Fibroblast of mammary gland (primary cell): ENCODE results near the gene MECP2.
A peak's percentile ranks its signal among the peaks of the same experiment; 100 is the strongest.

Experiments
- DNase-seq: peaks from one replicate; pipeline ENCODE4 v3.0.0-alpha.2; 2010; ENCODE audit warnings: low read depth
- H3K4me3 ChIP-seq: 2 replicates; pipeline ENCODE4 v1.5.1; 2011; ENCODE audit warnings: low read depth, mild to moderate bottlenecking, low read length, moderate library complexity; ENCODE audit not compliant: control insufficient read depth
- CTCF ChIP-seq: conservative IDR thresholded peaks from 2 replicates; pipeline ENCODE4 v1.5.1; 2011; ENCODE audit warnings: low read depth, low read length, inconsistent platforms; ENCODE audit not compliant: control insufficient read depth, insufficient read depth

MECP2 gene

GRCh38 chrX:154115750-154116149 is 18.2 kb upstream of the MECP2 start:
- no peak for DNase-seq
- H3K4me3 ChIP-seq = no peak overlapping the region
- no peak for TF ChIP-seq CTCF

- no peak overlapping the region for H3K4me3 ChIP-seq
- DNase-seq = no peak
- no peak for TF ChIP-seq CTCF
These were observed 17.6 kb upstream of the MECP2 start for GRCh38 chrX:154115071-154115470.

- no peak overlapping the region for H3K4me3 ChIP-seq
- DNase-seq = no peak
- no peak for TF ChIP-seq CTCF
These were observed 17.1 kb upstream of the MECP2 start for GRCh38 chrX:154114652-154115051.

- no peak overlapping the region for H3K4me3 ChIP-seq
- DNase-seq = no peak
- no peak for TF ChIP-seq CTCF
These were observed 16.2 kb upstream of the MECP2 start for GRCh38 chrX:154113729-154114128.

- no peak overlapping the region for H3K4me3 ChIP-seq
- DNase-seq = no peak
- no peak for TF ChIP-seq CTCF
These were observed 1.0 kb upstream of the MECP2 start for GRCh38 chrX:154098551-154098950.

- peak overlapping the region; percentile 56 for H3K4me3 ChIP-seq
- peak; percentile 40 for DNase-seq
- TF ChIP-seq CTCF = no peak
These were observed 421 bp downstream of the MECP2 start for GRCh38 chrX:154097003-154097588.
